ENCODE measurements around the gene TMEM242.

TMEM242 gene

GRCh38 chr6:157285422-157285779 lies 37.9 kb downstream of the TMEM242 start:
- H3K4me1 ChIP-seq (ENCODE audit: insufficient read depth, low read length) = no peaks in the 10 kb centered on the region
- no peaks in the 10 kb centered on the region for H3K9me3 ChIP-seq (ENCODE audit: low read length)
- no peak overlapping the region for H3K4me3 ChIP-seq (ENCODE audit: low read depth in 1 of 2, low read length in 2 of 2)
- H3K27me3 ChIP-seq (ENCODE audit: control insufficient read depth in 1 of 2, insufficient read depth in 2 of 2, low read length in 2 of 2) = no peaks in the 10 kb centered on the region
- no peak overlapping the region for H3K27ac ChIP-seq (ENCODE audit: low read depth, low read length)
- H3K9ac ChIP-seq (ENCODE audit: low read length) = no peak overlapping the region
- H3K36me3 ChIP-seq (ENCODE audit: insufficient read depth, low read length) = no peaks in the 10 kb centered on the region

GRCh38 chr6:157284738-157285421 lies 38.4 kb downstream of the TMEM242 start:
- no peak overlapping the region for H3K27ac ChIP-seq (ENCODE audit: low read depth, low read length)
- no peak overlapping the region for H3K9ac ChIP-seq (ENCODE audit: low read length)
- H3K4me1 ChIP-seq (ENCODE audit: insufficient read depth, low read length) = no peaks in the 10 kb centered on the region

GRCh38 chr6:157283900-157284737 lies 39.2 kb downstream of the TMEM242 start:
- Histone ChIP-seq H3K9me3 (ENCODE audit: low read length) (no peaks in the 10 kb centered on the region), H3K27ac (ENCODE audit: low read depth, low read length) (no peak overlapping the region), H3K4me1 (ENCODE audit: insufficient read depth, low read length) (no peaks in the 10 kb centered on the region), H3K36me3 (ENCODE audit: insufficient read depth, low read length) (no peaks in the 10 kb centered on the region), H3K4me3 (ENCODE audit: low read depth in 1 of 2, low read length in 2 of 2) (no peak overlapping the region), H3K27me3 (ENCODE audit: control insufficient read depth in 1 of 2, insufficient read depth in 2 of 2, low read length in 2 of 2) (no peaks in the 10 kb centered on the region), H3K9ac (ENCODE audit: low read length) (no peak overlapping the region)

More at GRCh38 chr6:157284738-157285421, 38.4 kb downstream of the TMEM242 start:
- H3K36me3 ChIP-seq (ENCODE audit: insufficient read depth, low read length) = no peaks in the 10 kb centered on the region
- H3K4me3 ChIP-seq (ENCODE audit: low read depth in 1 of 2, low read length in 2 of 2) = no peak overlapping the region
- H3K9me3 ChIP-seq (ENCODE audit: low read length) = no peaks in the 10 kb centered on the region
- no peaks in the 10 kb centered on the region for H3K27me3 ChIP-seq (ENCODE audit: control insufficient read depth in 1 of 2, insufficient read depth in 2 of 2, low read length in 2 of 2)

- Histone ChIP-seq H3K9ac (ENCODE audit: low read length) (no peak overlapping the region), H3K4me1 (ENCODE audit: insufficient read depth, low read length) (no peaks in the 10 kb centered on the region), H3K27ac (ENCODE audit: low read depth, low read length) (no peak overlapping the region), H3K9me3 (ENCODE audit: low read length) (no peaks in the 10 kb centered on the region), H3K4me3 (ENCODE audit: low read depth in 1 of 2, low read length in 2 of 2) (no peak overlapping the region), H3K36me3 (ENCODE audit: insufficient read depth, low read length) (no peaks in the 10 kb centered on the region), H3K27me3 (ENCODE audit: control insufficient read depth in 1 of 2, insufficient read depth in 2 of 2, low read length in 2 of 2) (no peaks in the 10 kb centered on the region)
Measured at GRCh38 chr6:157283330-157283898, 39.9 kb downstream of the TMEM242 start.

- no peak overlapping the region for H3K27ac ChIP-seq (ENCODE audit: low read depth, low read length)
- no peaks in the 10 kb centered on the region for H3K9me3 ChIP-seq (ENCODE audit: low read length)
- no peaks in the 10 kb centered on the region for H3K27me3 ChIP-seq (ENCODE audit: control insufficient read depth in 1 of 2, insufficient read depth in 2 of 2, low read length in 2 of 2)
- no peak overlapping the region for H3K4me3 ChIP-seq (ENCODE audit: low read depth in 1 of 2, low read length in 2 of 2)
- H3K9ac ChIP-seq (ENCODE audit: low read length) = no peak overlapping the region
- no peaks in the 10 kb centered on the region for H3K36me3 ChIP-seq (ENCODE audit: insufficient read depth, low read length)
- H3K4me1 ChIP-seq (ENCODE audit: insufficient read depth, low read length) = no peaks in the 10 kb centered on the region
Measured at GRCh38 chr6:157282284-157282683, 41.0 kb downstream of the TMEM242 start.

- H3K9me3 ChIP-seq (ENCODE audit: low read length) = no peaks in the 10 kb centered on the region
- H3K27ac ChIP-seq (ENCODE audit: low read depth, low read length) = no peak overlapping the region
- no peaks in the 10 kb centered on the region for H3K27me3 ChIP-seq (ENCODE audit: control insufficient read depth in 1 of 2, insufficient read depth in 2 of 2, low read length in 2 of 2)
- no peak overlapping the region for H3K9ac ChIP-seq (ENCODE audit: low read length)
- no peak overlapping the region for H3K4me3 ChIP-seq (ENCODE audit: low read depth in 1 of 2, low read length in 2 of 2)
- H3K36me3 ChIP-seq (ENCODE audit: insufficient read depth, low read length) = no peaks in the 10 kb centered on the region
- H3K4me1 ChIP-seq (ENCODE audit: insufficient read depth, low read length) = no peaks in the 10 kb centered on the region
Measured at GRCh38 chr6:157281570-157281969, 41.7 kb downstream of the TMEM242 start.

GRCh38 chr6:157280947-157281346 lies 42.4 kb downstream of the TMEM242 start:
- Histone ChIP-seq H3K36me3 (ENCODE audit: insufficient read depth, low read length) (no peaks in the 10 kb centered on the region), H3K27ac (ENCODE audit: low read depth, low read length) (no peak overlapping the region), H3K27me3 (ENCODE audit: control insufficient read depth in 1 of 2, insufficient read depth in 2 of 2, low read length in 2 of 2) (no peaks in the 10 kb centered on the region), H3K4me3 (ENCODE audit: low read depth in 1 of 2, low read length in 2 of 2) (no peak overlapping the region), H3K9me3 (ENCODE audit: low read length) (no peaks in the 10 kb centered on the region), H3K9ac (ENCODE audit: low read length) (no peak overlapping the region), H3K4me1 (ENCODE audit: insufficient read depth, low read length) (no peaks in the 10 kb centered on the region)

- no peaks in the 10 kb centered on the region for H3K4me1 ChIP-seq (ENCODE audit: insufficient read depth, low read length)
- no peak overlapping the region for H3K27ac ChIP-seq (ENCODE audit: low read depth, low read length)
- H3K4me3 ChIP-seq (ENCODE audit: low read depth in 1 of 2, low read length in 2 of 2) = no peak overlapping the region
- H3K27me3 ChIP-seq (ENCODE audit: control insufficient read depth in 1 of 2, insufficient read depth in 2 of 2, low read length in 2 of 2) = no peaks in the 10 kb centered on the region
- no peaks in the 10 kb centered on the region for H3K36me3 ChIP-seq (ENCODE audit: insufficient read depth, low read length)
- H3K9me3 ChIP-seq (ENCODE audit: low read length) = no peaks in the 10 kb centered on the region
- no peak overlapping the region for H3K9ac ChIP-seq (ENCODE audit: low read length)
Measured at GRCh38 chr6:157280157-157280556, 43.2 kb downstream of the TMEM242 start.

- Histone ChIP-seq H3K4me3 (ENCODE audit: low read depth in 1 of 2, low read length in 2 of 2) (no peak overlapping the region), H3K9me3 (ENCODE audit: low read length) (no peaks in the 10 kb centered on the region), H3K27ac (ENCODE audit: low read depth, low read length) (no peak overlapping the region), H3K9ac (ENCODE audit: low read length) (no peak overlapping the region), H3K4me1 (ENCODE audit: insufficient read depth, low read length) (peaks cover 3% of the 10 kb centered on the region), H3K36me3 (ENCODE audit: insufficient read depth, low read length) (no peaks in the 10 kb centered on the region), H3K27me3 (ENCODE audit: control insufficient read depth in 1 of 2, insufficient read depth in 2 of 2, low read length in 2 of 2) (no peaks in the 10 kb centered on the region)
Measured at GRCh38 chr6:157278171-157278570, 45.1 kb downstream of the TMEM242 start.

GRCh38 chr6:157276731-157277130 lies 46.6 kb downstream of the TMEM242 start:
- H3K36me3 ChIP-seq (ENCODE audit: insufficient read depth, low read length) = no peaks in the 10 kb centered on the region
- H3K27me3 ChIP-seq (ENCODE audit: control insufficient read depth in 1 of 2, insufficient read depth in 2 of 2, low read length in 2 of 2) = no peaks in the 10 kb centered on the region
- no peak overlapping the region for H3K27ac ChIP-seq (ENCODE audit: low read depth, low read length)
- H3K9me3 ChIP-seq (ENCODE audit: low read length) = no peaks in the 10 kb centered on the region
- peaks cover 3% of the 10 kb centered on the region for H3K4me1 ChIP-seq (ENCODE audit: insufficient read depth, low read length)
- H3K9ac ChIP-seq (ENCODE audit: low read length) = no peak overlapping the region
- no peak overlapping the region for H3K4me3 ChIP-seq (ENCODE audit: low read depth in 1 of 2, low read length in 2 of 2)

- H3K36me3 ChIP-seq (ENCODE audit: insufficient read depth, low read length) = no peaks in the 10 kb centered on the region
- no peak overlapping the region for H3K9ac ChIP-seq (ENCODE audit: low read length)
- no peaks in the 10 kb centered on the region for H3K9me3 ChIP-seq (ENCODE audit: low read length)
- no peak overlapping the region for H3K4me3 ChIP-seq (ENCODE audit: low read depth in 1 of 2, low read length in 2 of 2)
- H3K27me3 ChIP-seq (ENCODE audit: control insufficient read depth in 1 of 2, insufficient read depth in 2 of 2, low read length in 2 of 2) = no peaks in the 10 kb centered on the region
- H3K4me1 ChIP-seq (ENCODE audit: insufficient read depth, low read length) = peaks cover 3% of the 10 kb centered on the region
- H3K27ac ChIP-seq (ENCODE audit: low read depth, low read length) = no peak overlapping the region
Measured at GRCh38 chr6:157276134-157276532, 47.2 kb downstream of the TMEM242 start.
